ENCODE measurements around the gene MLEC.
"Not testable (repeated sequence)": the region's sequence is repeated elsewhere in the genome, so short reads cannot be mapped to it uniquely, and the experiment has no call there.

The MLEC gene

DNA sequence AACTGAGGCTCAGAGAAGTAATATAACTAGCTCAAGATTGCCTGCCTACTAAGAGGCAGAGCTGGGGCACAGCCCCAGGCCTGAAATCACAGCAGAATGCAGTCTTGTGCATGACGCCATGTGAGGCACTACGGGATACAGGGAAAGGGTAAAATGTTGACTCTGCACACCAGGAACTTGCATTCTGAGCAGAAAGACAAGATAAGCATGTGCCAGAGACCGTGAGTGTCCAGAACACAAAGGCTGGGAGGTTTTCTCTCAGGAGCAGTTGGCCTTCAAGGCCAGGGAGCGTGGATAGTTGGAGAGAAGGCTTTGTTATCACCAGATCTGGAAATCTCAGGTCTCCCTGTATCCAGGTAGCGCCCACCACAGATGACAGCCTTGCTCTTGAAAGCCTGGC, 23.2 kb upstream of the MLEC start:
- no peak for DNase-seq

DNA sequence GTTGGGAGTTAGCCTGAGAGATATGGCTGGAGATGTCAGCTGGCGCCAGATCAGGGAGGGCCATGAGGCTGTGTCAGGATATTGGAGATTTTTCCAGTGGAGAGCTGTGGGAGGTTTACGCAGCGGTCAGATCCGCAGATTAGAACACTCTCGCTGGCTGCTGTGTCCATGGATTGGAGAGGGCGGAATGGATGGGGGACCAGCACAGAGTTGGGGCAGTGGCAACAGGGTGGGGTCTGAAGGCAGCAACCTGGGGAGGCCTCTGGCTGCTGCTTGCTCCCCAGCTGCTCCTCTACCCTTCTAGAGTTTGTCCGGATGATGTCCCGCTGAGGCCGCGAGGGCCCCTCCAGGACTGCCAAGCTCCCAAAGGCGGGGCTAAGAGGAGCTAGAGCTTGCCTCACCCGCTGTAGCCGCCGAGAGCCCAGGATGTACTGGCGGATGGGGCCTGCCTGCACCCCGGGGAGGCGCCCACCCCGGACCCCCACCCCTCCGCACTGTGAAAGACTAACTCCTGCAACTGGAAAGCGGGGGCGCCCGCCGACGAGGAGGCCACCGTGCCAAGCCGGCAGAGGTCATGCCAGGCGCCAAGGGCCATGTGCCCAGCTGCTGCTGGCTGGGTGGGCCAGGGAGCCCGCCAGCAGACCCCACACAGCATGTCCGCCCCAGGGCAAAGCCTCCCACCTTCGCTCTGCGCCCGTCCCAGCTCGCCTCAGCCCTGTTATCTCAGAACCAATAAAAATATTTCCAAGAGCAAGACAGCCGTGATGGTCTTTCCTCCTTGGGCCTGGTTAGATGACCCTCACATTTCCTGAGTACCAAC, 20.2 kb upstream of the MLEC start:
- DNase-seq = no peak

DNA sequence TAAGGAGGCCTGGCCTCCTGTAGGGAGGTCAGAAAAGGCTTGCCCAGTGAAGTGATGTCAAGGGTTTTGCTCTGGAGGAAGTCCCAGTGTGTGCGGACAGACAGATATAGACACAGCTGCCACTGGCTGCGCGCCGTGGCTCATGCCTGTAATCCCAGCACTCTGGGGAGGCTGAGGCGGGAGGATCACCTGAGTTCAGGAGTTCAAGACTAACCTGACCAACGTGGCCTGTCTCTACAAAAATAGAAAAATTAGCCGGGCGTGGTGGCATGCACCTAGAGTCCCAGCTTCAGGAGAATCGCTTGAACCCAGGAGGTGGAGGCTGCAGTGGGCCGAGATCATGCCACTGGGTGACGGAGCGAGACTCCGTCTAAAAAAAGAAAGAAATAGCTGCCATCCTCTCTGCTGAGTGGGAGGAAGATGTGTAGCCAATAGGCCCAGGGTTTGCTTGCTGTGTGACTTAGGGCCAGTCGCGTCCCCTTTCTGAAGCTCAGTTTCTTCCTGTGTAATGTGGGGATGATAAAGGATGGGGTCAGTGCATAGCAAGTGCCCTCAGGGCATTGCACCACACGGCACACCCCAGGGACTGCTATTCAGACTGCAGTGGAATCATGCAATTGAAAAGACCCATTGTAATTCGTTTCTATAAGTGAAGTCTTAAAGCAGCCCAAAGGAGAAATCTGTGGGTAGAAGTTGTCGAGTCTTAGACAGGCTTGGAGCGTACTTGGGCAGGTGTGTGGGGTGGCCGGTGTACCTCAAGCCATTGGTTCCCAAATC, 18.7 kb upstream of the MLEC start:
- no peak for DNase-seq

DNA sequence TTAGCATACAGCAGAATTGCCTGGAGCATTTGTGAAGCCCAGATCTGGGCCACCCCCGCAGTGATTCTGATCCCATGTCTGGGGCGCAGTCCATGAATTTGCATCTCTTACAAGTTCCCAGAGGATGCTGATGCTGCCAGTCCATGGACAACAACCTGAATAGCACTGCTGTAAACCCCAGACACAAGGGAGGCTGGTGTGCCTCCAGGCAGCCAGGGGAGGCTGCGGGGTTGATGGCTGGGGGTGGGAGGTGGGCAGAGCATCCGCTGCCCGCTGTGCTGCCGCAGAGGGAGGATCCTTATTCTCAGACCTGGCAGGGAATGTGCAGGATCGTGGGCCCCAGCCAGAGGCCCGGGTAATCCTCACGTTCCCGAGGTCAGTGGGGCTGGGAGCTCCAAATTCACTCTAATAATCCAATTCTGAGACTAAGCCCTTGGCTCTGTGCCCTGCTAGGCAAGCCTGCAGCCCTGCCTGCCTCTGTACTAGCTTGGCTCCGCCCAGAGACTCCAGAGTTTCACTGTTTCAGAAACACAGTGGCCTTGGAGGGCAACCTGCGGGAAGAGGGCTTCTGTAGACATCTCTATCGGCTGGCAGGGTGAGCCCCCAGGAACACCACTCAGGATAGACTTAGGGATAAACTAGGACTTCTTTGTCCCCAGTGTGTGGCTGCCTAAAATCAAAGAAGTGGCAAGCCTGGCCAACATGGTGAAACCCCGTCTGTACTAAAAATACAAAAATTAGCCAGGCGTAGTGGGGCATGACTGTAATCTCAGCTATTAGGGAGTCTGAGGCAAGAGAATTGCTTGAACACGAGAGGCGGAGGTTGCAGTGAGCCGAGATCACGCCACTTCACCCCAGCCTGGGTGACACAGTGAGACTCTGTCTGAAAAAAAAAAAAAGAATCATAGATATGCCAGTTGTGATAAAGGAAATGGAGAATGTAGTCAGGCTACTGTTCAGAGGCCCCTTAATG, 17.8 kb upstream of the MLEC start:
- no peak for DNase-seq

DNA sequence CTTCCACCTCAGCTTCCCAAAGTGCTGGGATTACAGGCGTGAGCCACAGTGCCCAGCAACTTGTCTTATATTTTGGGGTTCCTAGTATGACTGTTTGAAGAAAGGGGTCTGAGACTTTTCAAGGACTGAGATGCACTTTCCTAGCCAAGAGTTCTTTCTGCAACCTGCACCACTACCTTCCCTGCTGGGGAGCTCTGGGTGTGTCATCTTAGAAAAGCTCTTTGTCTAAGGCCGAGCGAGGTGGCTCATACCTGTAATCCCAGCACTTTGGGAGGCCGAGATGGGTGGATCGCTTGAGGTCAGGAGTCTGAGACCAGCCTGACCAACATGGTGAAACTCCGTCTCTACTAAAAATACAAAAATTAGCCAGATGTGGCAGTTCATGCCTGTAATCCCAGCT, 16.7 kb upstream of the MLEC start:
- not testable (repeated sequence) for DNase-seq

DNA sequence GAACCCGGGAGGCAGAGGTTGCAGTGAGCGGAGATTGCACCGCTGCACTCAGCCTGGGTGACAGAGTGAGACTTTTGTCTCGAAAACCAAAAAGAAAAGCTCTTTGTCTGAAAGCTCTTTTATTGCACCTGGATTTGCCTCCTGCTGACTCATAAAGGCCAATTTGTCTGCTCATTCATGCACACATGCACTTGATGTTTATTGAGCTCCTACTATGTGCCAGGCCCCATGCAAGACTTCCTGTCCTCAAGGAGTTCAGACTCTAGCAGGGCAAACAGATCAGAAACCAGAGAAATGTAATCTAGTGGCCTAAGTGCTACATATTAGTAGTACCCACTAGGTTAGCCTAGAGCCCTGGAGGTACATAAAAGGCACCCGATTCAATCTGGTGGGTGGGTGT, 16.3 kb upstream of the MLEC start:
- no peak for DNase-seq

DNA sequence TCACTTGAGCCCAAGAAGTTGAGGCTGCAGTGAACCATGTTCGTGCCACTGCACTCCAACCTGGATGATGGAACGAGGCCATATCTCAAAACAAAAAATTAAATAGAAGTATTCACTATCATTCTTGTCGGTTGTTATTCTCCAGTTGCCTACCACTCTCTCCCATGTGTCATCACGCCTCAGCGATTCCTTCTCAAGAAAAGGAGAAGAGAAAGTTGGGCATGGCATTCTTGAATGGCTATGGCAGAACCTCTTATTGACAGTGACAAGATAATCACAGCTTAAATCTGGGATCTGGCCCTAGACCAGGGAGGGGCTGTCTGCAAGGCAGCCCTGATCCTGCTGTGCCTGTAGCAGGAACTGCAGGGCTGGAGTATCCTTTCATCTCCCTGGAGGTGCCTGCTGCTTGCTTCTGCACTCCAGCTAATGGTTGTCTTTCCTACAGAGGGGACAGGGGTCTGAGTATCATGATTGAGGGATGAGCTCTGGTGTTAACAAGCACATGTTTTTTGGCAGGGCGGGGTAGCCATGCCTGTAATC, 12.8 kb upstream of the MLEC start:
- DNase-seq = no peak

DNA sequence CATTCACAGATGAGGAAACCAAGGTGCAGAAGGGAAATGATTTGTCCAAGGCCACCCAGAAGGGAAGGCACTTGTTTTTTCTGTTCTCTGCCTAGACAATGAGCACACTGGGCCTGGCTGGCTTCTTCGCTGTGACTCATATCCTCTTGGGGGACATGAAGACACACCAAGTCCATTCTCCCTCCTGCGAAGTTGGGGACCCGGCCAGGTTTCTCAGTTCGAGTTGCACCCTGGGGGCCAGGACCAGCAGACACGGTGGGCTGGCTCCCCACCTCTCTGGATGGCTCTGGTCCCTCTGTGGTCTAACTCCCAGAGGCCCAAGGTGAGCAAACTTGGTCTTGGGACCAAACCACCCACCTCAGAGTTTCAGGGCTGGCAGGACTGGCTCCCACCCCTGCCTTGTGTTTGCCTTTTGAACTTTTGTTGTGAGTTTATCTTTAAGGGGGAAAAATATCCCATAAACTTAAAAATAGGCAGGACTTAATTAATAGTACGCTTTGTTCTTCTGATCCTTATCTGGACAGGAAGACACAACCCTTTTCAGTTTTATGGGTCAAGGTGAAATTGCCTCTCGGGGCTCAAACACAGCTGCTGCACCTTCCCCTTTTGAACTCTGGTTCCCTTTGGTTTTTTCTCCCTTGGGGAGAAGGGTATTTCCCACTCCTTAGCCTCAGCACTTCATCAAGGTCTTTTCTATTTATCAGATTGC, 9.0 kb upstream of the MLEC start:
- no peak for DNase-seq

DNA sequence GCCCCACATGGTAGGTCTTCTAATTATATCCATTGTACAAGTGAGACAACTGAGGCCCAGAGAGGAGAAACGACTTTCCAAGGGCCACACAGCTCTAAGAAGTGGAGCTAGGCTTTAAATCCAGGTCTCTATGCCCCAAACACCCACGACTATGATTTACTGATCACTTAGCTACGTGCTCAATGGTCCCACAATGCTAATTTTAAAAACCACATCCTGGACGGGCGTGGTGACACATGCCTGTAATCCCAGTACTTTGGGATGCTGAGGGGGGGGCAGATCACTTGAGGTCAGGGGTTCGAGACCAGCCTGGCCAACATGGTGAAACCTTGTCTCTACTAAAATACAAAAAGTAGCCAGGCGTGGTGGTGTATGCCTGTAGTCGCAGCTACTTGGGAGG, 8.4 kb upstream of the MLEC start:
- DNase-seq = no peak

DNA sequence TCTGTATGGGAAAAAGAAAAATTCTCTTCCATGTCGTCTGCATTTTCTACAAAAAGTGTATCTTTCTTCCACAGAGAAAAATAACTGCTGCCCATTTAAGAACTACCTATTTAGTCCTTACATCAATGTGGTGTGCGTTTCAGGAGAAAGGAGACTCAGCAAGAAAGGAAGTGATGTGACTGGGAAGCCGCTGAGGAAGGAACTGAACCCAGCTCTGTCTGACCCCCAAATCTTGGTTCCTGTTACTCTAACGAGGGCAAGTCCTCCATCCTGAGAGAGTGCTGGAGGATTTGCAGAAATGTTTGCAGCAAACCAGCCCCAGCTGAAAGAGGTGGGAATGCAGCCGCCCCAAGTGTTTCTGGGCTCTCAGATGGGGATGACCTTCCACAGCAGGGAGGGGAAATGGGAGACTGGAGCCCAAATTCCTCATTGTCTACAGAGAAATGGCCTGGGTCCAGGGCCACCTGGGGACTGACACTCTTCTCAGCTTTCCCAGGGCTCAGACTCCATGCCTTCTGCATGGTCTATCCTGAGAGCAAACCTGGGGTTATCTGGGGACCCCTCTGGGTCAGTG, 6.7 kb upstream of the MLEC start:
- DNase-seq = no peak

DNA sequence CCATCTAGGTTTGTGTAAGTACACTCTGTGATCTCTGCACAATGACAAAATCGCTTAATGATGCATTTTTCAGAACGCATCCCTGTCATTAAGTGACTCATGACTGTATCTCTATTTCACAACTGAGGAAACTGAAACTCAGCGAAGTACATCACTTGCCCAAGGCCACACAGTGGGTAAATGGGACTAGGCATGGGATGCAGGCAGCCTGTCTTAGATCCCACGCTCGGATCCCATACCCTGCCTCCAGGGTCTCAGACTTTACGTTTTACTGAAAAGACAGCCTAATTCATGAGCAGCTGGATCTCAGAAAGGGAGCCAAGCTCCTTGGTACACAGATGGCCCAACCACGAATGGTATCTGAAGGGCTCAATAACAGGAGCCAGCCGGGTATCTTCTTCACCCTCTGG, 2.4 kb upstream of the MLEC start:
- DNase-seq = no peak

DNA sequence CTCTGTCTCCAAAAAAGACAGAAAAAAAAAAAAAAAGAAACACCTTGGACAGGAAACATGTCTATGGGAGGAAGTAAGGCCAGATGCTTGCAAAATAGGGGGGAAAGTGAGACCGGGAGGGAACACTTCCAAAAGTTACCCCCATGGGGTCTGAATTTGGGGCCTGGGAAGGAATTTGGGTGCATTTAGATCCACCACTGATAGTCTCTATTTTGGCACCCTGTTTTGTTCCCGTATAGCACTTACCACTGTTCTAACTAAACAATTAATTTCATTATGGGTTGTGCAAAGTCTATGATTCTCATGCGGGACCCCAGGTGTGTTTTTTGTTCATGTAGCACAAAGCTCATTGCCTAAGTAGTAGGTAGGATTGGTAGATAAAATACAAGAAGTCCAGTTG, 1.4 kb upstream of the MLEC start:
- DNase-seq = no peak

DNA sequence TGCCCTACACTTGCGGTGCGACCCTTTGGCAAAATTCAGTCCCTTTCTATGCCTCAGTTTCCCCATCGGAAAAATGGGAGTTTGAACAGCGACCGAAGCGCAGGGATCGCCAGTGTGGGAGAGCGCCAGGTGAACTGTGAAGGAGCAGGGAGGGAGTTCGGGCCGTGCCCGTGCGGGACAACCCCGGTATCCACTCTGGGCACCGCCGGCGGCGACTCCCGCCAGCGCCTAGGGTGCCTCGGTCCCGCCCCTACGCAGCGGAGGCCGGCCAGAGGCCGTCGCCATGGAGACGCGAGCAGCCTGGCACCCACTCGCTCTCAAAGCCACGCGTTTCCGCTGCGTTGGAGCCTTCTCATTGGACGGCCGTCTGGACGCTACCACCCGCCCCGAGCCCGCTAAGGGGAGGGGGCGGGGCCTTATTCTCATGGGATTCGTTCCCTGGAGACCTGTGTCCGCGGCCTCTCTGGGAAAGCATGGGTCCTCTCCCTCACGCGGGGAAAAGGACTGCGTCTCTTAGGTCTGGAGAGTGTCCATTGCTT, 729 bp upstream of the MLEC start:
- DNase-seq = peak; percentile 98 to 99

DNA sequence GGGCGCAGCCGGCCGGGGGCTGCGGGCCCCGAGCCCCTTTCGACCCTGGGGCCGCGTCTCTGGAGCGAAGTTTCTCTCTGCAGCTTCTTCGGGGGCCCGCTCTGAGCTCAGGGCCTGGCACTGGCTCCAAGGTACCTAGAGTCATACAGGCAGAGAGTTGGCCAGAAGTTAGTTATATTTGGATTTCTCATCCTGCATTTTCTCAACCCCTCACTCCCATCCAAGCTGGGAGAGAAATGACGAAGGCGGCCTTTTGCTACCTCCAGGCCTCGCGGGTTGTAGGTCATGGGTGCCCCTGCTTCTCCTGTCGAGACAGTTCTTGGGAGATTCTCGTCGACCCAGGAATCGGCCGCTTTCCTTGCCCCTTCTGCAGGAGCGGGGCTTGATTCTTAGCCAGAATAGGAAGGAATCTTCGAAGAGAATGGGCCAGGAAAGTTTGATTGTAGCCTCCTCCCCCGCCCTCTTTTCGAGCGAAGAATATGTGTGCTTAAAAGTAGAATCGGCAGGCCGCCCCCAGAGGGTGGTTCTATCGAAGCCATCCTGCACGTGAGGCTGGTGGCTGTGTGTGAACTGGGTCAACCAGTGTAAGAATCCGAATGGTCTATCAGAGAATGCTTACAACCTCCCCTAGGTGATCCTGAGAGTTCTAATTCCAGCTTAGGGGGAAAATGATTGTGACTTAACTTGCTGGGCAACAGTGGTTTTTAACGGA, 785 bp downstream of the MLEC start:
- DNase-seq = no peak

DNA sequence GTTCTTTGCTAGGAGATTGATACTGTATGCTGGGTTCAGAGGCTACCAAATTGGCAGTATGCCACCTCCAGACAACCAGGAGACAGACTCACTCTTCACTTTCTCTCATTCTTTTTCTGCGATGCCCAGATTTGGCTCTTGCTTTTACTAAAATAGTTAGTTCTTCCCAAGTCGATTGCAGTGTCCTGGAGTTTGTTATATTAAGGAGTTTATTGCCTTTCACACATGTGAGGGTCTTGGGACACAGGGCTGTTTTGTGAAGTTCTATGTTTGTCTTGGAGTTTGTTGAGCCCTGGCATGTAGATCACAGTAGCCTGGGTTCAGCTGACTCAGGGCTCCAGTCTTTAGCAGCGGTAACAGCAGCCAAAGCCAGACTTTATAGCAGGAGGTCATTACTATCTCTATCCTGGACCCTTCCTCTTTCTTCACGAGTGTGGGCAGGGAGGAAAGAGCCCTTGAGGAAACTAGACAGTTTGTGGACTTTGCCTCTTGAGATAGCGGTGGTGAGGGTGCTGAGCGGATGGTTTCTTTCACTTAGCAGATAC, 1.6 kb downstream of the MLEC start:
- DNase-seq = no peak

DNA sequence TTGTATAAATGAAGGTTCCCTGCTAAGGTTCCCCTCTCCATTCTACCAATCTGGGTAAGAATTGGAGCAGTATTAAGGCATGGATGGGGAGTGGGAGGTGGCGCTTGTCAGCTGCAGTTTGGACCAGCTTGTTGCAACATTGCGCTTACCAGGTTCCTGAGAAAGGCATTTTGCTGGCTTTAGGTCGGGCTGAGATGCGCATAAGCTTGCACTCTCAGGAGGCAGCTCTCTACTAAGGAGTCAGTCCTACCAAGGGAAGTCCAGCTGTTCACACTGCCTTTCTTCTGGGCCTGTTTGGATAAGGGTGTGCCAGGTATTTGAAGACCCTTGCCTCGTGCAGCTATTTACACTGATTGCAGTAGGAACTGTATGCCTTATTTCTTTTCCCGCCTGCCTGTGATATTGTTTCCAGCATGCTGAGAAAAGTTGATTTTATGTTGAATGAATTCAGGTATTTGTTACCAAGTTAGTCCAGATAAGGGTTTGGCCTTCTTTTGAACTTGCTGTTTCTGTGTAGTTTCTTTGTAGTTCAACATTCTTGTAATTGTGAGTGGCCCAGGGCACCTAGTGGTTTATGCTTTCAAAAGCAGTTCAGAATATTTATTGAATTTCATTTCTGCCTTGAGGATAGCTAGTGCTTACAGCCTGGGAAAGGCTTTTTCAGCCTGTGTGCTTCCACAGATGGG, 2.6 kb downstream of the MLEC start:
- no peak for DNase-seq

DNA sequence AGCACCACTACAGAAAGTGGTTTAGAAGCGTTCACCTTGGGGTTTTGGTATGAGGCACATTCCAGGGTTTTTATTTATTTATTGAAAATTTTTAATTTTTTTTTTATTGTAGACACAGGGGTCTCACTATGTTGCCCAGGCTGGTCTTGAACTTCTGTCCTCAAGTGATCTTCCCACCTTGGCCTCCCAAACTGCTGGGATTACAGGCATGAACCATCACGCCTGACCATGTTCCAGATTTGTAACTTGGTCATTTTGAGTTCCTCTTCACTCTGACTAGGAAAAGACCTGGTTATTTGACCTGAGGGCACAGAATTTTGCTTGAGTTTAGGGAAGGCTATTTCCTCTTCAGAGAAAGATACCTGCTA, 3.1 kb downstream of the MLEC start:
- no peak for DNase-seq

DNA sequence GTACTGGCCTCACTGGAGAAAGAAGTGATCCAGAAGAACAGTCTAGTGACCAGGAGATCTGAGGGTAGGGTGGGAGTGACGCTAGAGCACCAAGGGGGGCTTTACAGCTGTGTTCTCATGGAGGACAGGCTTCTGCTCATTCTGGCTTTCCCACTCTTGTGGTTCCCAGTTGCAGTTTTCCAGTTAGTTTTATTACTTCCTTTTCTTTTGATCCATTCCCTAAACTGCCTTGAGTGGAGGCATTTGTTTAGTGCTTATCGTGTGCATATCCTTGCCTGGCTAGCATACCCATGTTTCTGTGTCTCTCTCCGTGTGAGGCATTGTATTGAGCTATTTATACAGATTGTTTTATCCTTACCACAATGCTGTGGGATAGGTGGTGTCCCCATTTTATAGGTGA, 4.0 kb downstream of the MLEC start:
- no peak for DNase-seq

DNA sequence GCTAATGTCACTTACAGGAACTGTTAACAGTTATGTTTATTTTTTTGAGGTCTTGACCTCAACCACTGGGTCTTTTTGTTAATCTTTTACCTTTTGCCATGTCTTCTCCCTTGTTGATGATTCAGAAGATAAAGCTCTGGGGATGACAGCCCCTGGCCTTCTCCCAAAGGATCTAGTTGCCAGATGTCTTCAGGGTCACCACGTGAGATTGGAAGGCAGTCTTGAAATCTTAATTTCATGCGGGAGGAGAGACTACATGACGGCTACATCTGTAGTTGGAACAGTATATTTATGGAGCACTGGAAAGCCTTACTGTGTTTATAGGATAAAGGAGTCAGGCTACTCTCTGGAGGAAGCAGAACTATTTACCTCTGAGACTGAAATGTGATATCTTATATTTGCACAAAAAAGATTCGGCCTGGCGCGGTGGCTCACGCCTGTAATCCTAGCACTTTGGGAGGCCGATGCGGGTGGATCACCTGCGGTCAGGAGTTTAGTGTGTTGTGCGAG, 5.6 kb downstream of the MLEC start:
- no peak for DNase-seq

DNA sequence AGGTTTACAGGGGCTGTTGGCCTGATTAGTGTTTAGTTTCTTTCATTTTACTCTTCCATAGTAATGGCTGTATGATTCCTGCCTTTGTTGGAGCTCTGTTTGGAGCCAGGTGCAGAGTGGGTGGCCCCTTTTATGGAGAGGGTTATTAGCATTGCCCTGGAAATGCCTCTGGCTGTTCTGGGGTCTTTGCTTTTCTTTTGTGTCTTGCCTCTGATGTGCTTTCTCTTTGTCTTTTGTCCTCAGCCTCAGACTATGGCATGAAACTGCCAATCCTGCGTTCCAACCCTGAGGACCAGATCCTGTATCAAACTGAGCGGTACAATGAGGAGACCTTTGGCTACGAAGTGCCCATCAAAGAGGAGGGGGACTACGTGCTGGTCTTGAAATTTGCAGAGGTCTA, 6.9 kb downstream of the MLEC start:
- no peak for DNase-seq
